Stimulated activated CD8-positive, alpha-beta memory T cell treated with anti-CD3 and anti-CD28 coated beads, Interleukin-12 subunit alpha, Interleukin-12 subunit beta, amount 100 ng/mL, for 4 hours (primary cell): ENCODE measurements around the gene ARL6IP6.

ENCODE experiments used
- DNase-seq: peaks from one replicate; pipeline ENCODE4 v3.0.0-alpha.2; 2020; ENCODE audit warnings: low read depth

The ARL6IP6 gene

GRCh38 chr2:152804687-152805408 is 86.4 kb downstream of the ARL6IP6 start:
- DNase-seq, result no peak

- DNase-seq, result no peak
Measured at GRCh38 chr2:152811916-152812315, 93.5 kb downstream of the ARL6IP6 start.
